AG10803 (cell line): Measurements from ENCODE around the gene ADRA2B.
A peak's percentile ranks its signal among the peaks of the same experiment; 100 is the strongest.

Experiments used
- DNase-seq: peaks from one replicate; pipeline ENCODE4 v3.0.0; 2010; ENCODE audit warnings: low read depth
- H3K4me3 ChIP-seq: 2 replicates; pipeline ENCODE4 v1.5.1; 2011; ENCODE audit warnings: mild to moderate bottlenecking, low read length, control low read depth
- TF ChIP-seq, protein P1 (sequence below): conservative IDR thresholded peaks from 2 replicates; pipeline ENCODE4 v1.5.1; 2011; ENCODE audit warnings: mild to moderate bottlenecking, low read length, control low read depth, inconsistent platforms

ADRA2B gene

DNA sequence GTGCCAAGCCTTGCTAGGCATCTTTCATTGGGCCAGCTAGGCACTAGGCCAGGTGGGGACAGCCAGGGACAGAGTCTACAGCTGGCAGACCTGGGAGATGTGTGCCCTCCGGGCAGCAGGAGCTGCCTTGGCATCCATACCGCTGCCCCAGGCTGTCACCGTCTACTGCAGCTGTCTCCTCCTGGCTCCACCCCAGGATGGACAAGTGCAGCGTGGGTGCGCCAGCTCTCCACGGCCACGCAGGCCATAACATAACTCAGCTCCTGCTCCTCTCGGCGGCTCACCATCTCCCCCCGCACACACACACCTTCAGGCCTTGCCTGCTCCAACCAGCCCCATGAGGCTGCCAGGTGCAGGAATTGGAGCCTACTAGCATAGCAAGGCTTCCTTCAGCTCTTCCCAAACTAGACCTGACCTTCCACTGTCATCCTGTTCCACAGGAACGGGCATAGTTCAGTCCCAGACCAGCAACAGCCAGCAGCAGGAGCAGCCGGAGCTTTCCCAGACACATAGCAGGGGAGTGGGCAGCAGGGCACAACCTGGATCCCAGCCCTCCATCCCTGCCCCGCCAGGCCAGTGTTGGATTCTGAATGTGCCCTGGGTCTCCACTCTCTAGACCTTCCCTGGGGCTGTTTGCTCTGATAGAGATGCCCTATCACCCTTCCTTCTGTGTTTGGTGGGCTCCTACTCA lies 2.5 kb upstream of the ADRA2B start:
- H3K4me3 ChIP-seq: no peak overlapping the region
- TF ChIP-seq, protein P1, sequence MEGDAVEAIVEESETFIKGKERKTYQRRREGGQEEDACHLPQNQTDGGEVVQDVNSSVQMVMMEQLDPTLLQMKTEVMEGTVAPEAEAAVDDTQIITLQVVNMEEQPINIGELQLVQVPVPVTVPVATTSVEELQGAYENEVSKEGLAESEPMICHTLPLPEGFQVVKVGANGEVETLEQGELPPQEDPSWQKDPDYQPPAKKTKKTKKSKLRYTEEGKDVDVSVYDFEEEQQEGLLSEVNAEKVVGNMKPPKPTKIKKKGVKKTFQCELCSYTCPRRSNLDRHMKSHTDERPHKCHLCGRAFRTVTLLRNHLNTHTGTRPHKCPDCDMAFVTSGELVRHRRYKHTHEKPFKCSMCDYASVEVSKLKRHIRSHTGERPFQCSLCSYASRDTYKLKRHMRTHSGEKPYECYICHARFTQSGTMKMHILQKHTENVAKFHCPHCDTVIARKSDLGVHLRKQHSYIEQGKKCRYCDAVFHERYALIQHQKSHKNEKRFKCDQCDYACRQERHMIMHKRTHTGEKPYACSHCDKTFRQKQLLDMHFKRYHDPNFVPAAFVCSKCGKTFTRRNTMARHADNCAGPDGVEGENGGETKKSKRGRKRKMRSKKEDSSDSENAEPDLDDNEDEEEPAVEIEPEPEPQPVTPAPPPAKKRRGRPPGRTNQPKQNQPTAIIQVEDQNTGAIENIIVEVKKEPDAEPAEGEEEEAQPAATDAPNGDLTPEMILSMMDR: no peak
- DNase-seq: no peak

DNA sequence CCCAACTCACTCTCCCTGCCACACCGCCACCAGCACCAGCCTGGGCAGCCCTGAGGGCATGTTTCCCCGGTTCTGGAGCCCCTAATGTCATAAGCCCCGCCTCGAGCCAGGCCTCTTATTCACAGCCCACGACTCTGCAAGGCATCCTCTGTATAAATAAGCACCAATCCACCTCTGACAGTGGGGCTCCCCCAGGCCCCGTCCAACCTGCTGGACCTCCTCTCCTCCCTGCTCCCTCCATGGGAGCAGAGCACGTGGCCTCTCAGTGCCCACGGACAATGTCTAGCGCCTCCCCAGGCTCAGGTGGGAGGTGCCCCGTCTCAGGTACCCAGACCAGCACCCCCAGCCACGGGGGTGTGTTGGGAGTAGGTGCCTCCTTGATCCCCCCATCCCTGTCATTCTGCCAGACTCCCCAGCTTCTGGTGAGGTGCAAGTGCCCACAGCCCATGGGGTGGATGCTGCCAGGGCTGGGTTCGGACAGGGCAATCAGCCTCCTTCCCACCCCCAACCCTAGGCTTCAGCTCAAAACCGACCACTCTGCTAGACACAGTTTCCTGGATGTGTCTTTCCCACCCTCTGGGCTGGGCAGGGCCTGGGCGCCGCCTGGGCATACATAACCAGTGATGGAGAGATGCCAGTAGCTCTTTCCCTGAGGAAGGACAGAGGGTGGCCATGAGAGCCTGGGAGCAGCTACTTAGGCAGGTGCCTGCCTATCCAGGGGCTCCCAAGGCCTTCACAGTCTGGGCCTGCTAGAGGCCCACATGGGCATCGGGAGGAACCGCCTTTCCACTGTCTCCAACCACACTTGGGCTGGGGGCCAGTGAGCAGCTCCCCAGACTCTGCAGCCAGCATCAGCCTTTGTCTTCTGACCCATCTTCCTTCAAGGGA lies 1.6 kb upstream of the ADRA2B start:
- TF ChIP-seq, protein P1: no peak
- H3K4me3 ChIP-seq: no peak overlapping the region
- DNase-seq: no peak

DNA sequence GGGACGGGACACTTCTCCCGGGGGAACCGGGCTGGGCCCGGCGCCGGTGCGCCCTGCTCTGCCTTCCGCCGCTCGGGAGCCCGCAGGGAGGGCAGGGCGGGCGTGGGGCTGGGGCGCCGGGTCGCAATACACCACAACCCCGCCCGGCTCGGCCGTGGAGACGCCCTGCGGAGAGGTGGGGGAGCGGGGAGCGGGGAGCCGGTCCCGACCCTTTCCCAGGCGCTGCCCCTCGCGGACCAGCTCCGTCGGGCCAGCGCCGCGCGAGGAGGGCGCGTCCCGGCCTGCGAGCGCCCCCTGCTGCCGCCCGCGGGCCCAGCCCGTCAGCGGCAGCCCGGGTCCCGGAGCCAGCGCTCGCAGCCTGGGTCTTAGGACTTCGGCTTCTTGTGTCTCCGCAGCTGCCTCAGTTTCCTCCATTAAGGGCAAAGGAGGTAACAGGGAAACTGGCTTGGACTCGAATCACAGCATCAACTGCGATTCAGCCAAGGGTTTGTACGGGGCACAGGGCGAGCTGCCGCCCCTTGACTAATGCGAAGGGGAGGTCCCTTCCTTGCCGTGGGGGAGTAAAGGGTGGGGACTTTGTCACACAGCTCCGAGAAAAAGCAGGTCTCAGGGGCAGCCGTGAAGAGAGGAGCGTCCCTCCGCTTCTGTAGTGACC lies 635 bp upstream of the ADRA2B start:
- no peak for DNase-seq
- no peak overlapping the region for H3K4me3 ChIP-seq
- TF ChIP-seq, protein P1: peak; percentile 25

DNA sequence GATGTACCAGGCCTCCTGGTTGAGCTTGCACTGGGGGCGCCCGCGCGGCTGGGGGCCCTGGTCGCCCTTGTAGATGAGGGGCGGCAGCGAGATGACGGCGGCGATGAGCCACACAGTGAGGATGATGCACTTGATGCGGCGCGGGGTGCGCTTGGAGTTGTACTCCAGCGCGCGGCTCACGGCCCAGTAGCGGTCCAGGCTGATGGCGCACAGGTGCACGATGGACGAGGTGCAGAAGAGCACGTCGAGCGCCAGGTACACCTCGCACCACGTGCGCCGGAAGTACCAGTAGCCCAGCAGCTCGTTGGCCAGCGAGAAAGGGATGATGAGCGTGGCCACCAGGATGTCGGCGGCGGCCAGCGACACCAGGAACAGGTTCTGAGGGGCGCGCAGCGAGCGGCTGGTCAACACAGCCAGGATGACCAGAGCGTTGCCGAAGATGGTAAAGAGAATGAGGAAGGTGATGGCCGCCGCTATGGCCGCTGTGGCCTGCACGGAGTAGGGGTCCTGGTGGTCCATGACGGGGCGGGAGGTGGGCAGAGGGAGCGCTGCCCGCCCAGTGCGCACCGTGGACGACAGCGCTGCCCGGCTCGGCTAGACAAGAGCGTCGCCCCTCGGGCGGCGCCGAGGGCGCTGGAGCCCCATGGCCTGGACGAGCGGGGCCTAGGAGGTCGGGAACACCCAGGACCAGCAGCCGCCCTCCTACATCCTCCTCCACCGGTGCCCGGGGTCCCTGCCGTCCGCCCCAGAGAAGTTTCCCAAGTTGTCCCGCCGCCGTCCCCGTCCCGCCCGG lies 544 bp downstream of the ADRA2B start:
- DNase-seq: no peak
- TF ChIP-seq, protein P1: no peak
- H3K4me3 ChIP-seq: no peak overlapping the region

DNA sequence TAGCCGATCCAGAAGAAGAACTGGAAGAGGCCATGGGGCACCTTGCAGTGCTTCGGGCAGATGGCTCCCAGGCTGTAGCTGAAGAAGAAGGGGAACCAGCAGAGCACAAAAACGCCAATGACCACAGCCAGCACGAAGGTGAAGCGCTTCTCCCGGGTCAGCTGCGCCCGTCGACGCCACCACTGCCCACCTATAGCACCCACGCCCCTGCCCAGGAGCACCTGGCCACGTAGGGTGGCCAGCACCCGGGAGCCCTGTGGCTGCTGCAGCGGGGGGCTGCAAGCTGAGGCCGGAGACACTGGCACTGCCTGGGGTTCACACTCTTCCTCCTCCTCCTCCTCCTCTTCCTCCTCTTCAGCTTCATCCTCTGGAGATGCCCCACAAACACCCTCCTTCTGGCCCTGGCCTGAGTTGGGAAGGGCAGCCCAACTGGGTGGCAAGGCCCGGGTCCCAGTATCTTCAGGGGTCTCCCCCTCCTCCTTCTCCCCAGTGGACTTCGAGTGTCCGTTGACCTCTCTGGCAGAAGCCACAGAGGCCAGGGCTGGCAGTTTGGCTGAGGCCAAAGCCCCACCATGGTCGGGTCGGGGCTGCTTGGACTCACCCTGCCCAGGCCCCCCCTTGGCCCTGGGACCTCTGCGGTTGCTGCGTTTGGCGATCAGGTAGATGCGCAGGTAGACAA lies 1.3 kb downstream of the ADRA2B start:
- no peak for DNase-seq
- no peak overlapping the region for H3K4me3 ChIP-seq
- TF ChIP-seq, protein P1: no peak

DNA sequence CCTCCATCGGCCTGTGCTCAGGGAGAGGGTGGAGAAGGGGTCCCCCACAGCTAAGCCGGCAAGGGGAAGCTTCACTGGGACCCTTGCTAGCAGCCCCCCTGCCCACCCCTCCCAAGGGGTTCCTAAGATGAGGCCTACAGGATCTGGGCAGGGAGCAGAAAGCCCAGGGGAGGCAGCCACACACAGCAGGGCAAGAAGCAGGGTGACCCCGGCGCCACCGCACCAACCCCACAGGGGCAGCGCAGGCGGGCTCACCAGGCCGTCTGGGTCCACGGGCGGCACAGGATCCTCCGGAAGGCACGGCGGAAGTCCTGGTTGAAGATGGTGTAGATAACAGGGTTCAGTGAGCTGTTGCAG lies 1.8 kb downstream of the ADRA2B start:
- TF ChIP-seq, protein P1: no peak
- no peak for DNase-seq

More for the DNA sequence above, 1.8 kb downstream of the ADRA2B start:
- H3K4me3 ChIP-seq: no peak overlapping the region
